Mesothelial cell of epicardium (in vitro differentiated cells): ENCODE results near the gene TSC22D3. TPM values are rescaled to one million over a fixed set of nuclear protein-coding genes. Genes with fewer than 3 reads are reported as not detected.
A peak's percentile ranks its signal among the peaks of the same experiment; 100 is the strongest.
"Not testable (repeated sequence)": the region's sequence is repeated elsewhere in the genome, so short reads cannot be mapped to it uniquely, and the experiment has no call there.

Source experiments
- DNase-seq, 2 experiments: peaks; one replicate each; pipeline ENCODE4 v3.0.0; 2021; ENCODE audit warnings: low spot score in 2 of 2; ENCODE audit not compliant: unreplicated experiment in 2 of 2
- H3K27ac Mint-ChIP-seq: 2 replicates; pipeline ENCODE4 v1.8.0; 2021; ENCODE audit warnings: mixed read lengths
- H3K27me3 Mint-ChIP-seq: 2 replicates; pipeline ENCODE4 v1.8.0; 2021; ENCODE audit warnings: low read depth, mixed read lengths
- H3K36me3 Mint-ChIP-seq: 2 replicates; pipeline ENCODE4 v1.8.0; 2021; ENCODE audit warnings: mixed read lengths
- H3K4me1 Mint-ChIP-seq: 2 replicates; pipeline ENCODE4 v1.8.0; 2021; ENCODE audit warnings: mixed read lengths
- H3K4me3 Mint-ChIP-seq: 2 replicates; pipeline ENCODE4 v1.8.0; 2021; ENCODE audit warnings: mild to moderate bottlenecking, moderate library complexity, mixed read lengths
- H3K9me3 Mint-ChIP-seq: 2 replicates; pipeline ENCODE4 v1.8.0; 2021; ENCODE audit warnings: mixed read lengths
- total RNA-seq: library from RNA; stranded (reverse); gene quantifications from 3 replicates; pipeline ENCODE4 v1.2.1, GENCODE V29; 2021
- TF ChIP-seq, protein P1 (sequence below): fragments of 200-600 bp; sonication (generic); IDR thresholded peaks from one replicate; pipeline ENCODE4 v1.5.0; 2021; ENCODE audit warnings: antibody characterized with exemption; ENCODE audit not compliant: unreplicated experiment

Gene TSC22D3
- total RNA-seq, 1 donor from 2014 or later, result 34.4 TPM

DNA sequence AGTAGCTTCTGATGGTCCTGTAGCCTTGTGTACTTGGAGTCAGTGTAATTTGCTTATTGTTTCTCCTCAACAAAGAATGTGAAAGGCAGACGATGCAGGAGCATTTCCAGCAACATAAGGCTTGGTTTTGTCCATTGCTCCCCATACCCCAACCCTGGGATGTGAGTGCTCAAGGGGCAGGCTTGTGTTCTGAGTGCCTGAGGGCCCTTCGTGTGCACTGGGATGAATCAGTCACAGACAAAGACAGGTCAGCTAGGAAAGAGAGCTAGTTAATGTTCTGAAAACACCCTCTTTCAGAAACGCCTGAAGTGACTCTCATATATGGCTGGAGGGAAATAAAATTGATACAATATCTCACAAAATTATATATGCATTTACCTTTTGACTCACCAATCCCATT lies 88.1 kb downstream of the TSC22D3 start:
- DNase-seq, result no peak

DNA sequence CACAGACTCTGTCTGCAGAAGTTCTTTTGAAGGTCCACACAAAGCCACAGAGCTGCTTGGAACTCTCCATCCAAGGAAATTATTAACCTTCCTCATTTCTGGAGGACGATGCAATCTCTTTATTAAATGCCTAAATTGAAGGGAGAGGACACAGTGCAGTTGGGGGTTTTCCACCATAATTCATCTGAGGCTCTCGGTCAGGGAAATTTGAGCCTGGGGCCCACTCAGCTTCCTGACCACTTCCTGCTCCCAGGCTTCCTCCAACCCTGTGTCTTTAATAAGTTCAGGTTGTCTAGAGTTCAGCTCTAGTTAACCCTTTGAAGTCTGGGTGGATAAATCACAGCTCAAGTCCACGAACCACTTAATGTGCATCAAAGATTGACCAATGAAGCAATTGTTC lies 88.8 kb downstream of the TSC22D3 start:
- no peaks in the 10 kb centered on the region for H3K36me3 Mint-ChIP-seq
- TF ChIP-seq, protein P1, sequence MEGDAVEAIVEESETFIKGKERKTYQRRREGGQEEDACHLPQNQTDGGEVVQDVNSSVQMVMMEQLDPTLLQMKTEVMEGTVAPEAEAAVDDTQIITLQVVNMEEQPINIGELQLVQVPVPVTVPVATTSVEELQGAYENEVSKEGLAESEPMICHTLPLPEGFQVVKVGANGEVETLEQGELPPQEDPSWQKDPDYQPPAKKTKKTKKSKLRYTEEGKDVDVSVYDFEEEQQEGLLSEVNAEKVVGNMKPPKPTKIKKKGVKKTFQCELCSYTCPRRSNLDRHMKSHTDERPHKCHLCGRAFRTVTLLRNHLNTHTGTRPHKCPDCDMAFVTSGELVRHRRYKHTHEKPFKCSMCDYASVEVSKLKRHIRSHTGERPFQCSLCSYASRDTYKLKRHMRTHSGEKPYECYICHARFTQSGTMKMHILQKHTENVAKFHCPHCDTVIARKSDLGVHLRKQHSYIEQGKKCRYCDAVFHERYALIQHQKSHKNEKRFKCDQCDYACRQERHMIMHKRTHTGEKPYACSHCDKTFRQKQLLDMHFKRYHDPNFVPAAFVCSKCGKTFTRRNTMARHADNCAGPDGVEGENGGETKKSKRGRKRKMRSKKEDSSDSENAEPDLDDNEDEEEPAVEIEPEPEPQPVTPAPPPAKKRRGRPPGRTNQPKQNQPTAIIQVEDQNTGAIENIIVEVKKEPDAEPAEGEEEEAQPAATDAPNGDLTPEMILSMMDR, result no peak
- H3K27ac Mint-ChIP-seq, result peak overlapping the region; percentile 44
- no peak overlapping the region for H3K4me3 Mint-ChIP-seq
- DNase-seq, result no peak
- no peaks in the 10 kb centered on the region for H3K27me3 Mint-ChIP-seq
- peaks cover 26% of the 10 kb centered on the region for H3K4me1 Mint-ChIP-seq
- H3K9me3 Mint-ChIP-seq, result peaks cover 18% of the 10 kb centered on the region

More for the DNA sequence above, 88.1 kb downstream of the TSC22D3 start:
- Mint-ChIP-seq H3K9me3 (peaks cover 15% of the 10 kb centered on the region), H3K36me3 (no peaks in the 10 kb centered on the region), H3K27ac (no peak overlapping the region), H3K27me3 (no peaks in the 10 kb centered on the region), H3K4me3 (no peak overlapping the region), H3K4me1 (peaks cover 26% of the 10 kb centered on the region)
- TF ChIP-seq, protein P1, result no peak

- TF ChIP-seq, protein P1, result no peak
- no peaks in the 10 kb centered on the region for H3K27me3 Mint-ChIP-seq
Measured at GRCh38 chrX:107686026-107686425, 89.6 kb downstream of the TSC22D3 start.

DNA sequence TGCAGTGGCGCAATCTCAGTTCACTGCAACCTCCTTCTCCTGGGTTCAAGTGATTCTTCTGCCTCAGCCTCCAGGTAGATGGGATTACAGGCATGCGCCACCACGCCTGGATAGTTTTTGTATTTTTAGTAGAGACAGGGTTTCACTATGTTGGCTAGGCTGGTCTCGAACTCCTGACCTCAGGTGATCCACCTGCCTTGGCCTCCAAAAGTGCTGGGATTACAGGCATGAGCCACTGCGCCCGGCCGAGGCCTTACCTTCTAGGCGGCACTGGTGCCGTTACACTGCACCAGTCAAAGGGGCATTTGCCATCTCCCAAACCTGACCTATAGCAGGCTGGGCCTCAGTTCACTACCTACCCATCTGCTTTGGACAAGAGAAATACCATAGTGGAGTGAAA lies 90.0 kb downstream of the TSC22D3 start:
- DNase-seq, H3K36me3 Mint-ChIP-seq, H3K27ac Mint-ChIP-seq, H3K4me3 Mint-ChIP-seq, H3K27me3 Mint-ChIP-seq: not testable (repeated sequence)
- H3K4me1 Mint-ChIP-seq, result peaks cover 26% of the 10 kb centered on the region
- H3K9me3 Mint-ChIP-seq, result peaks cover 26% of the 10 kb centered on the region

More at GRCh38 chrX:107686026-107686425, 89.6 kb downstream of the TSC22D3 start:
- Mint-ChIP-seq H3K4me3 (no peak overlapping the region), H3K27ac (no peak overlapping the region), H3K4me1 (peaks cover 26% of the 10 kb centered on the region), H3K36me3 (no peaks in the 10 kb centered on the region), H3K9me3 (peaks cover 21% of the 10 kb centered on the region)
- DNase-seq, result no peak

DNA sequence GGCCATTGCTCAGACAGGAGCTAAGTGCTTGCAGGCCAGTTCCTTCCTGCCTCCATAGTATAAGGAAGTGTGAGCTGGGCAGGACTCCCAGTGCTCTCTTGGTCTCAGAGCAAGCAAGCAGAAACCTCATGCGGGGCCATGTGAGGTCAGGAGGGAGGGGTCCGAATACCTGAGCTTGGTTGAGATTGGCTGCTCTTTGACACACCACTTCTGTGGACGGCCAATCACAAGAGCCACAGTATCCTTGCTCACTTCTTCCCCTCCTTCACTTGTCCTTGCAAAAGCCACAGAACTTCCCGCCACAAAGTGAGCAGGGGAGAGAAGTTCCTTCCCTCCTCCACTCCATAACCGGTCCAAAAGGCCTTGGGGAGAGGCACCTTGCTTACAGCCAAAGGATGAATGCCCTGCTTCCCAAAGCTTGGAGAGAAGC lies 90.6 kb downstream of the TSC22D3 start:
- H3K27ac Mint-ChIP-seq, result no peak overlapping the region
- H3K27me3 Mint-ChIP-seq, result peaks cover 3% of the 10 kb centered on the region
- H3K4me3 Mint-ChIP-seq, result no peak overlapping the region

GRCh38 chrX:107683931-107684330 lies 91.7 kb downstream of the TSC22D3 start:
- TF ChIP-seq, protein P1, result no peak
- Mint-ChIP-seq H3K4me1 (peaks cover 20% of the 10 kb centered on the region), H3K27me3 (peaks cover 3% of the 10 kb centered on the region), H3K4me3 (no peak overlapping the region), H3K27ac (peak overlapping the region; percentile 17), H3K36me3 (no peaks in the 10 kb centered on the region), H3K9me3 (peaks cover 25% of the 10 kb centered on the region)
- no peak for DNase-seq

More for the DNA sequence above, 90.6 kb downstream of the TSC22D3 start:
- no peaks in the 10 kb centered on the region for H3K36me3 Mint-ChIP-seq
- peaks cover 26% of the 10 kb centered on the region for H3K4me1 Mint-ChIP-seq
- peaks cover 29% of the 10 kb centered on the region for H3K9me3 Mint-ChIP-seq
- TF ChIP-seq, protein P1, result no peak
- no peak for DNase-seq
